Neural progenitor cell (in vitro differentiated cells): ENCODE data around the gene ARHGDIA. TPM values are rescaled to one million over a fixed set of nuclear protein-coding genes. Genes with fewer than 3 reads are reported as not detected.

Experiments
- DNase-seq: peaks from one replicate; pipeline ENCODE4 v3.0.0-alpha.2; 2016; ENCODE audit warnings: low spot score
- H2AFZ ChIP-seq: fragments of 200-600 bp; sonication (generic); replicated peaks from 2 replicates; pipeline ENCODE4 v1.6.1; 2016; ENCODE audit warnings: antibody characterized with exemption
- H3F3A ChIP-seq: fragments of 200-600 bp; sonication (generic); 2 replicates; pipeline ENCODE4 v1.6.1; 2016; ENCODE audit warnings: antibody characterized with exemption, low read depth
- H3K27ac ChIP-seq: fragments of 200-600 bp; sonication (generic); 2 replicates; pipeline ENCODE4 v1.5.1; 2016; ENCODE audit warnings: mild to moderate bottlenecking
- H3K27me3 ChIP-seq: fragments of 200-600 bp; sonication (generic); 2 replicates; pipeline ENCODE4 v1.6.1; 2016; ENCODE audit warnings: mild to moderate bottlenecking, moderate library complexity
- H3K36me3 ChIP-seq: fragments of 200-600 bp; sonication (generic); 2 replicates; pipeline ENCODE4 v1.5.1; 2016
- H3K4me1 ChIP-seq: fragments of 200-600 bp; sonication (generic); 2 replicates; pipeline ENCODE4 v1.6.1; 2016; ENCODE audit warnings: mixed run types
- H3K4me2 ChIP-seq: fragments of 200-600 bp; sonication (generic); 2 replicates; pipeline ENCODE4 v1.6.1; 2016
- H3K4me3 ChIP-seq: fragments of 200-600 bp; sonication (generic); 2 replicates; pipeline ENCODE4 v1.5.1; 2016
- H3K79me2 ChIP-seq: fragments of 200-600 bp; sonication (generic); 2 replicates; pipeline ENCODE4 v1.6.1; 2016; ENCODE audit warnings: low read depth
- H3K9ac ChIP-seq: fragments of 200-600 bp; sonication (generic); 2 replicates; pipeline ENCODE4 v1.6.1; 2016
- H3K9me3 ChIP-seq: fragments of 200-600 bp; sonication (generic); 2 replicates; pipeline ENCODE4 v1.5.1; 2016; ENCODE audit warnings: low read depth
- H4K20me1 ChIP-seq: fragments of 200-600 bp; sonication (generic); 2 replicates; pipeline ENCODE4 v1.6.1; 2016; ENCODE audit warnings: low read depth
- H3K27ac Mint-ChIP-seq: 3 replicates; pipeline ENCODE4 v1.8.0; 2021; ENCODE audit warnings: mixed read lengths
- H3K27me3 Mint-ChIP-seq: 2 replicates; pipeline ENCODE4 v1.8.0; 2022; ENCODE audit warnings: low read depth, mild to moderate bottlenecking, inconsistent platforms, moderate library complexity, mixed read lengths; ENCODE audit not compliant: insufficient read depth
- H3K36me3 Mint-ChIP-seq: 3 replicates; pipeline ENCODE4 v1.8.0; 2021; ENCODE audit warnings: mixed read lengths
- H3K4me1 Mint-ChIP-seq: 3 replicates; pipeline ENCODE4 v1.8.0; 2021; ENCODE audit warnings: mixed read lengths
- H3K4me3 Mint-ChIP-seq: 3 replicates; pipeline ENCODE4 v1.8.0; 2021; ENCODE audit warnings: mild to moderate bottlenecking, moderate library complexity, mixed read lengths
- H3K9me3 Mint-ChIP-seq: 3 replicates; pipeline ENCODE4 v1.8.0; 2020; ENCODE audit warnings: mixed read lengths
- CTCF ChIP-seq: fragments of 200-600 bp; sonication (generic); IDR thresholded peaks from 2 replicates; pipeline ENCODE4 v1.5.1; 2017; ENCODE audit warnings: antibody characterized with exemption, mild to moderate bottlenecking
- EZH2 ChIP-seq: fragments of 200-600 bp; sonication (generic); IDR thresholded peaks from 2 replicates; pipeline ENCODE4 v1.6.1; 2017; ENCODE audit warnings: antibody characterized with exemption, mild to moderate bottlenecking, moderate library complexity
- EZH2phosphoT487 ChIP-seq: fragments of 200-600 bp; sonication (generic); IDR thresholded peaks from 2 replicates; pipeline ENCODE4 v1.6.1; 2017; ENCODE audit warnings: antibody characterized with exemption
- total RNA-seq: library from RNA; depleted of rRNA; stranded (reverse); fragments of >200 nt; gene quantifications from 2 replicates; pipeline ENCODE4 v1.2.3, GENCODE V29; 2015; ENCODE audit warnings: low replicate concordance

Gene ARHGDIA
- total RNA-seq, 1 donor from 2014 or later: 25.1 TPM

- Mint-ChIP-seq H3K4me1 (peaks cover 5% of the 10 kb centered on the region), H3K9me3 (no peaks in the 10 kb centered on the region), H3K4me3 (no peak overlapping the region), H3K27me3 (no peaks in the 10 kb centered on the region), H3K36me3 (peaks cover 16% of the 10 kb centered on the region), H3K27ac (no peak overlapping the region)
- no peak for DNase-seq
- no peak for TF ChIP-seq EZH2
- no peak overlapping the region for H3K27ac ChIP-seq
- H3K79me2 ChIP-seq: peaks cover 3% of the 10 kb centered on the region
- H3K27me3 ChIP-seq: no peaks in the 10 kb centered on the region
- no peaks in the 10 kb centered on the region for H3K36me3 ChIP-seq
- no peaks in the 10 kb centered on the region for H3K4me1 ChIP-seq
- no peak overlapping the region for H2AFZ ChIP-seq
- H3K4me2 ChIP-seq: no peak overlapping the region
- H3F3A ChIP-seq: peaks cover 35% of the 10 kb centered on the region
- H3K4me3 ChIP-seq: no peak overlapping the region
- H4K20me1 ChIP-seq: no peaks in the 10 kb centered on the region
- no peaks in the 10 kb centered on the region for H3K9me3 ChIP-seq
- no peak overlapping the region for H3K9ac ChIP-seq
Measured at GRCh38 chr17:81877569-81877968, 6.4 kb upstream of the ARHGDIA start.

- Histone ChIP-seq H3K9me3 (no peaks in the 10 kb centered on the region), H3K36me3 (no peaks in the 10 kb centered on the region), H3K4me2 (peak overlapping the region; percentile 91), H4K20me1 (peaks cover 35% of the 10 kb centered on the region), H2AFZ (peak overlapping the region; percentile 80), H3K4me1 (peaks cover 14% of the 10 kb centered on the region), H3K9ac (peak overlapping the region; percentile 73), H3K4me3 (peak overlapping the region; percentile 76), H3F3A (peaks cover 58% of the 10 kb centered on the region), H3K27me3 (no peaks in the 10 kb centered on the region), H3K79me2 (peaks cover 28% of the 10 kb centered on the region), H3K27ac (peak overlapping the region; percentile 42)
- TF ChIP-seq EZH2 (peak; percentile 25), EZH2phosphoT487 (no peak), CTCF (peak; percentile 46)
- peak overlapping the region; percentile 88 for H3K4me3 Mint-ChIP-seq
- H3K36me3 Mint-ChIP-seq: peaks cover 3% of the 10 kb centered on the region
- peak; percentile 74 for DNase-seq
- H3K27me3 Mint-ChIP-seq: peaks cover 4% of the 10 kb centered on the region
- no peaks in the 10 kb centered on the region for H3K9me3 Mint-ChIP-seq
- peaks cover 16% of the 10 kb centered on the region for H3K4me1 Mint-ChIP-seq
- H3K27ac Mint-ChIP-seq: peak overlapping the region; percentile 79
Measured at GRCh38 chr17:81871387-81872230, 472 bp upstream of the ARHGDIA start.

- peaks cover 16% of the 10 kb centered on the region for H3K4me1 Mint-ChIP-seq
- DNase-seq: peak; percentile 69
- no peak overlapping the region for H3K27ac ChIP-seq
Measured at GRCh38 chr17:81870131-81870980, 781 bp downstream of the ARHGDIA start.

More at GRCh38 chr17:81870131-81870980, 781 bp downstream of the ARHGDIA start:
- H3K9me3 Mint-ChIP-seq: no peaks in the 10 kb centered on the region
- Histone ChIP-seq H2AFZ (no peak overlapping the region), H3K36me3 (no peaks in the 10 kb centered on the region), H3K9me3 (no peaks in the 10 kb centered on the region), H3K79me2 (peaks cover 28% of the 10 kb centered on the region), H3K4me2 (peak overlapping the region; percentile 99), H3K4me1 (peaks cover 14% of the 10 kb centered on the region), H3K27me3 (no peaks in the 10 kb centered on the region), H3F3A (peaks cover 62% of the 10 kb centered on the region), H4K20me1 (peaks cover 35% of the 10 kb centered on the region), H3K4me3 (peak overlapping the region; percentile 86), H3K9ac (peak overlapping the region; percentile 65)
- peaks cover 6% of the 10 kb centered on the region for H3K27me3 Mint-ChIP-seq
- peaks cover 3% of the 10 kb centered on the region for H3K36me3 Mint-ChIP-seq
- TF ChIP-seq EZH2: no peak
- TF ChIP-seq EZH2phosphoT487: no peak
- TF ChIP-seq CTCF: no peak
- H3K27ac Mint-ChIP-seq: no peak overlapping the region
- peak overlapping the region; percentile 86 for H3K4me3 Mint-ChIP-seq
